ENCODE results near the gene SEC14L3.

The SEC14L3 gene

DNA sequence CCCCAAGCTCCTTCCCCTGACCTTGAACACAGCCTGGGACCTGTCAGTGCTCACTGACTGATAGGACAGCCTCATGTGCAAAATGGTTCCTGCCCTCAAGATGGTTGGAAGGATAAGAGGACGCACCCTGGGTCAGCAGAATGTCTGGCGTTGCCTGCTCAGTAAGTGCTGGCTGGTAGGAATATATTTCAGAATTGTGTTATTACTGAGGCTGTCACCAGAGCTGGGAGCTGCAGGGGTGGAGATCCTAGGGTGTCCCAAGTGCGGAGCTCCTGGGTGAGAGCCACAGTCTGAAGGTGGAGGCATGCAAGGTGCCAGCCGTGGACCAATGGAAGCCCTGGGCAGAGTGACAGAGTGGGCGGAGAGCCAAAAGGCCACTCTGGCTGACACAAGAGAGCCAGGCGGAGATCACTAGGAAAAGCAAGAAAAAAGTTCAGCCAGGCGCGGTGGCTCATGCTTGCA, 34.7 kb upstream of the SEC14L3 start:
- Histone ChIP-seq H3K36me3 (replicated peaks; ENCODE audit: insufficient read depth, low read length) (no peaks in the 10 kb centered on the region), H4K20me1 (ENCODE audit: insufficient read depth, low read length) (no peaks in the 10 kb centered on the region), H3K9me3 (replicated peaks; ENCODE audit: insufficient read depth, low read length) (no peaks in the 10 kb centered on the region), H3K79me2 (ENCODE audit: low read length) (no peaks in the 10 kb centered on the region), H3K9ac (ENCODE audit: low read length) (no peak overlapping the region), H3K4me3 (ENCODE audit: low read length) (no peak overlapping the region), H3K9me2 (replicated peaks; ENCODE audit: insufficient read depth, low read length) (no peaks in the 10 kb centered on the region), H3K4me2 (ENCODE audit: low read depth, low read length) (no peak overlapping the region), H3K27ac (ENCODE audit: low read length) (no peak overlapping the region), H3K27me3 (replicated peaks; ENCODE audit: insufficient read depth, low read length) (peaks cover 41% of the 10 kb centered on the region), H2AFZ (ENCODE audit: low read length) (no peak overlapping the region), H3F3A (ENCODE audit: insufficient read depth, low read length) (no peaks in the 10 kb centered on the region), H3K4me1 (ENCODE audit: low read length) (no peaks in the 10 kb centered on the region)
- TF ChIP-seq CTCF (IDR thresholded peaks at IDR 0.05; ENCODE audit: low read length) = no peak
- no peak for TF ChIP-seq EZH2 (optimal IDR thresholded peaks at IDR 0.05; ENCODE audit: low read depth, low read length)
- TF ChIP-seq EZH2phosphoT487 (IDR thresholded peaks at IDR 0.05; ENCODE audit: low read length) = no peak
- DNase-seq = no peak

GRCh38 chr22:30503551-30503950, 31.7 kb upstream of the SEC14L3 start:
- Histone ChIP-seq H3K4me3 (ENCODE audit: low read length) (no peak overlapping the region), H4K20me1 (ENCODE audit: insufficient read depth, low read length) (no peaks in the 10 kb centered on the region), H3K27ac (ENCODE audit: low read length) (no peak overlapping the region), H3K9me2 (replicated peaks; ENCODE audit: insufficient read depth, low read length) (no peaks in the 10 kb centered on the region), H3K36me3 (replicated peaks; ENCODE audit: insufficient read depth, low read length) (no peaks in the 10 kb centered on the region), H3K79me2 (ENCODE audit: low read length) (no peaks in the 10 kb centered on the region), H3K4me2 (ENCODE audit: low read depth, low read length) (no peak overlapping the region), H3K9me3 (replicated peaks; ENCODE audit: insufficient read depth, low read length) (no peaks in the 10 kb centered on the region), H3K4me1 (ENCODE audit: low read length) (no peaks in the 10 kb centered on the region), H3K27me3 (replicated peaks; ENCODE audit: insufficient read depth, low read length) (peaks cover 64% of the 10 kb centered on the region), H3K9ac (ENCODE audit: low read length) (no peak overlapping the region), H3F3A (ENCODE audit: insufficient read depth, low read length) (no peaks in the 10 kb centered on the region), H2AFZ (ENCODE audit: low read length) (no peak overlapping the region)
- no peak for DNase-seq
- TF ChIP-seq EZH2phosphoT487 (IDR thresholded peaks at IDR 0.05; ENCODE audit: low read length) (no peak), CTCF (IDR thresholded peaks at IDR 0.05; ENCODE audit: low read length) (no peak), EZH2 (optimal IDR thresholded peaks at IDR 0.05; ENCODE audit: low read depth, low read length) (no peak)

DNA sequence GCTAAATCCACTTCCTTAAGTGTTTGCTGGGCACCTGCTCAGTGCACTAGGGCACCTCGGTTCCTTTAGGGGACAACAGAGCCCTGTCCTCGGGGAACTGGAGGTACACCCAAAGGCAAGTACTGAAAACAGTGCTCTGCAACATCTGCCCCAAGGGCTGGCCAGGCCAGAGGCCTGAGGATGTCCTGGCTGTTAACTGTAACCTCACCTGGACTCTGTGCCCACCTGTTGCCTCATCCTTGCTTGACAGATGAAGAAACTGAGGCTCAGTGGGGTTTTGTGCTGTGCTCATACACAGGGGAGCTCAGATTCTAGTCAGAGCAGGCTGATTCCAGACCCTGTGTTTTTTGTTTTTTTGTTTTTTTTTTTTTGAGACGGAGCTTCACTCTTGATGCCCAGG, 31.1 kb upstream of the SEC14L3 start:
- peaks cover 71% of the 10 kb centered on the region for H3K27me3 ChIP-seq (replicated peaks; ENCODE audit: insufficient read depth, low read length)
- H3K79me2 ChIP-seq (ENCODE audit: low read length) = no peaks in the 10 kb centered on the region
- no peak overlapping the region for H3K27ac ChIP-seq (ENCODE audit: low read length)
- no peak overlapping the region for H2AFZ ChIP-seq (ENCODE audit: low read length)
- H3K4me2 ChIP-seq (ENCODE audit: low read depth, low read length) = no peak overlapping the region
- no peaks in the 10 kb centered on the region for H3K36me3 ChIP-seq (replicated peaks; ENCODE audit: insufficient read depth, low read length)
- no peaks in the 10 kb centered on the region for H3F3A ChIP-seq (ENCODE audit: insufficient read depth, low read length)
- DNase-seq = no peak
- H3K9me2 ChIP-seq (replicated peaks; ENCODE audit: insufficient read depth, low read length) = no peaks in the 10 kb centered on the region
- no peaks in the 10 kb centered on the region for H3K9me3 ChIP-seq (replicated peaks; ENCODE audit: insufficient read depth, low read length)
- H4K20me1 ChIP-seq (ENCODE audit: insufficient read depth, low read length) = no peaks in the 10 kb centered on the region
- H3K4me1 ChIP-seq (ENCODE audit: low read length) = no peaks in the 10 kb centered on the region
- no peak for TF ChIP-seq CTCF (IDR thresholded peaks at IDR 0.05; ENCODE audit: low read length)
- TF ChIP-seq EZH2 (optimal IDR thresholded peaks at IDR 0.05; ENCODE audit: low read depth, low read length) = no peak
- TF ChIP-seq EZH2phosphoT487 (IDR thresholded peaks at IDR 0.05; ENCODE audit: low read length) = no peak
- no peak overlapping the region for H3K9ac ChIP-seq (ENCODE audit: low read length)
- no peak overlapping the region for H3K4me3 ChIP-seq (ENCODE audit: low read length)

Data from MM.1S (cell line).